Stimulated activated CD4-positive, alpha-beta T cell treated with anti-CD3 and anti-CD28 coated beads, Interleukin-1b, Interleukin-23, amount 100 ng/mL, for 24 hours (primary cell): ENCODE data around the gene POPDC2.
"Not testable (repeated sequence)": the region's sequence is repeated elsewhere in the genome, so short reads cannot be mapped to it uniquely, and the experiment has no call there.

Experiments used
- DNase-seq, 4 experiments: peaks; one replicate each; pipeline ENCODE4 v3.0.0-alpha.2; 2020; ENCODE audit warnings: low read depth in 4 of 4, low spot score in 1 of 4

Gene POPDC2

GRCh38 chr3:119616056-119616455 lies 44.3 kb downstream of the POPDC2 start:
- no peak for DNase-seq

GRCh38 chr3:119613872-119614271 lies 46.5 kb downstream of the POPDC2 start:
- DNase-seq: no peak

GRCh38 chr3:119613201-119613600 lies 47.2 kb downstream of the POPDC2 start:
- DNase-seq: no peak

GRCh38 chr3:119611664-119612063 lies 48.7 kb downstream of the POPDC2 start:
- no peak for DNase-seq

GRCh38 chr3:119609301-119609700 lies 51.1 kb downstream of the POPDC2 start:
- DNase-seq: no peak

- DNase-seq: no peak
These were observed 51.9 kb downstream of the POPDC2 start for GRCh38 chr3:119608405-119609000.

- DNase-seq: no peak
These were observed 55.5 kb downstream of the POPDC2 start for GRCh38 chr3:119604878-119605277.

- DNase-seq: no peak
These were observed 57.7 kb downstream of the POPDC2 start for GRCh38 chr3:119602676-119603075.

- no peak for DNase-seq
These were observed 59.2 kb downstream of the POPDC2 start for GRCh38 chr3:119601154-119601553.

- DNase-seq: no peak
These were observed 59.7 kb downstream of the POPDC2 start for GRCh38 chr3:119600732-119601131.

GRCh38 chr3:119599558-119600174 lies 60.7 kb downstream of the POPDC2 start:
- no peak for DNase-seq

- DNase-seq: no peak
These were observed 61.8 kb downstream of the POPDC2 start for GRCh38 chr3:119598410-119599098.

GRCh38 chr3:119597548-119598288 lies 62.7 kb downstream of the POPDC2 start, which contains the start of gene PLA1A:
TSS of gene PLA1A (plus strand) at chr3:119597885. CDS start at chr3:119597914, 29 bp downstream.
- no peak for DNase-seq

GRCh38 chr3:119596398-119596797 lies 64.0 kb downstream of the POPDC2 start:
- DNase-seq: no peak

- DNase-seq: no peak
These were observed 64.6 kb downstream of the POPDC2 start for GRCh38 chr3:119595639-119596334.

GRCh38 chr3:119594929-119595328 lies 65.5 kb downstream of the POPDC2 start:
- not testable (repeated sequence) for DNase-seq

- no peak for DNase-seq
These were observed 66.3 kb downstream of the POPDC2 start for GRCh38 chr3:119594066-119594465.

GRCh38 chr3:119592861-119593260 lies 67.5 kb downstream of the POPDC2 start:
- no peak for DNase-seq
